GM23338 (cell line): ENCODE data around the gene ABR. TPM values are rescaled to one million over a fixed set of nuclear protein-coding genes. Genes with fewer than 3 reads are reported as not detected.

Experiments
- ATAC-seq: fragments of 200-7000 bp; cut with Tn5 transposase; 3 replicates; pipeline ENCODE4 v1.9.1; 2020
- DNase-seq: peaks from one replicate; pipeline ENCODE4 v3.0.0-alpha.2; 2015; ENCODE audit warnings: low spot score
- H2AFZ ChIP-seq: fragments of 200-600 bp; sonication (generic); 2 replicates; pipeline ENCODE4 v1.8.0; 2016; ENCODE audit warnings: antibody characterized with exemption, mild to moderate bottlenecking, moderate library complexity
- H3F3A ChIP-seq: fragments of 200-600 bp; sonication (generic); replicated peaks from 2 replicates; pipeline ENCODE4 v1.8.0; 2017; ENCODE audit warnings: antibody characterized with exemption, mixed run types, low read depth
- H3K27ac ChIP-seq: fragments of 200-600 bp; sonication (generic); 2 replicates; pipeline ENCODE4 v1.6.1; 2016; ENCODE audit warnings: low read depth
- H3K27me3 ChIP-seq: fragments of 200-600 bp; sonication (generic); 2 replicates; pipeline ENCODE4 v1.8.0; 2016; ENCODE audit warnings: mild to moderate bottlenecking, mixed run types, moderate library complexity; ENCODE audit not compliant: insufficient read depth
- H3K36me3 ChIP-seq: fragments of 200-600 bp; sonication (generic); 2 replicates; pipeline ENCODE4 v1.8.0; 2016; ENCODE audit warnings: mild to moderate bottlenecking; ENCODE audit not compliant: insufficient read depth
- H3K4me1 ChIP-seq: fragments of 200-600 bp; sonication (generic); 2 replicates; pipeline ENCODE4 v1.8.0; 2016; ENCODE audit warnings: mild to moderate bottlenecking, moderate library complexity; ENCODE audit not compliant: insufficient read depth
- H3K4me2 ChIP-seq: fragments of 200-600 bp; sonication (generic); 2 replicates; pipeline ENCODE4 v1.7.1; 2017; ENCODE audit warnings: mixed run types
- H3K4me3 ChIP-seq: fragments of 200-600 bp; sonication (generic); 2 replicates; pipeline ENCODE4 v1.6.1; 2016; ENCODE audit warnings: mixed run types
- H3K79me2 ChIP-seq: fragments of 200-600 bp; sonication (generic); replicated peaks from 2 replicates; pipeline ENCODE4 v1.8.0; 2017; ENCODE audit warnings: mild to moderate bottlenecking; ENCODE audit not compliant: insufficient read depth
- H3K9me2 ChIP-seq: fragments of 200-600 bp; sonication (generic); 2 replicates; pipeline ENCODE4 v1.8.0; 2017; ENCODE audit not compliant: insufficient read depth
- H4K20me1 ChIP-seq: fragments of 200-600 bp; sonication (generic); replicated peaks from 2 replicates; pipeline ENCODE4 v1.8.0; 2017; ENCODE audit warnings: mild to moderate bottlenecking; ENCODE audit not compliant: insufficient read depth
- H3K27ac Mint-ChIP-seq: 2 replicates; pipeline ENCODE4 v1.8.0; 2020; ENCODE audit warnings: inconsistent platforms, mild to moderate bottlenecking, moderate library complexity, mixed read lengths
- H3K27me3 Mint-ChIP-seq: 3 replicates; pipeline ENCODE4 v1.8.0; 2022; ENCODE audit warnings: low read depth, mild to moderate bottlenecking, moderate library complexity, mixed read lengths, inconsistent platforms; ENCODE audit not compliant: insufficient read depth, poor library complexity
- H3K36me3 Mint-ChIP-seq: 3 replicates; pipeline ENCODE4 v1.8.0; 2021; ENCODE audit warnings: low read depth, mild to moderate bottlenecking, inconsistent platforms, moderate library complexity, mixed read lengths
- H3K4me1 Mint-ChIP-seq: 3 replicates; pipeline ENCODE4 v1.8.0; 2020; ENCODE audit warnings: mild to moderate bottlenecking, inconsistent platforms, mixed read lengths
- H3K4me3 Mint-ChIP-seq: 3 replicates; pipeline ENCODE4 v1.8.0; 2021; ENCODE audit warnings: moderate library complexity, mild to moderate bottlenecking, inconsistent platforms, mixed read lengths
- H3K9me3 Mint-ChIP-seq: 3 replicates; pipeline ENCODE4 v1.8.0; 2020; ENCODE audit warnings: moderate library complexity, mild to moderate bottlenecking, inconsistent platforms, mixed read lengths
- ZNF114 ChIP-seq: fragments of 250-450 bp; sonication (Bioruptor Pico); IDR thresholded peaks from 2 replicates; pipeline ENCODE4 v1.5.0; 2020; ENCODE audit warnings: mild to moderate bottlenecking, moderate library complexity
- ZNF331 ChIP-seq: fragments of 250-450 bp; sonication (Bioruptor Pico); IDR thresholded peaks from 2 replicates; pipeline ENCODE4 v1.5.0; 2020; ENCODE audit warnings: low read depth, mild to moderate bottlenecking, moderate library complexity
- polyA plus RNA-seq: library from polyadenylated mRNA; unstranded; fragments of >200 nt; fragmentation: Nextera tagmentation; extraction: Ambion mirVana; gene quantifications from 2 replicates; pipeline ENCODE4 v1.2.1, GENCODE V29; 2016
- total RNA-seq: library from RNA; depleted of rRNA; stranded (reverse); fragments of >200 nt; shearing (Covaris generic); gene quantifications from 2 replicates; pipeline ENCODE4 v1.2.3, GENCODE V29; 2014
- TF ChIP-seq, protein P1 (sequence below): fragments of 250-450 bp; sonication (Bioruptor Pico); IDR thresholded peaks from 2 replicates; pipeline ENCODE4 v1.5.0; 2020; ENCODE audit warnings: mild to moderate bottlenecking, moderate library complexity
- TF ChIP-seq, protein P2 (sequence below), 2 experiments: fragments of 200-600 bp in 1 of 2; sonication (generic) in 1 of 2; conservative IDR thresholded peaks; 2 replicates each; pipeline versions ENCODE4 v1.5.1 to v1.6.1; 2016 to 2017; ENCODE audit warnings: antibody characterized with exemption in 2 of 2, low read depth in 2 of 2, mild to moderate bottlenecking in 2 of 2, moderate library complexity in 1 of 2
- TF ChIP-seq, protein P3 (sequence below): IDR thresholded peaks from 2 replicates; pipeline ENCODE4 v1.6.1; 2016; ENCODE audit warnings: antibody characterized with exemption

ABR gene
- total and polyA plus RNA-seq, 2 experiments from 2014 or later, result 15.0 to 27.7 TPM

DNA sequence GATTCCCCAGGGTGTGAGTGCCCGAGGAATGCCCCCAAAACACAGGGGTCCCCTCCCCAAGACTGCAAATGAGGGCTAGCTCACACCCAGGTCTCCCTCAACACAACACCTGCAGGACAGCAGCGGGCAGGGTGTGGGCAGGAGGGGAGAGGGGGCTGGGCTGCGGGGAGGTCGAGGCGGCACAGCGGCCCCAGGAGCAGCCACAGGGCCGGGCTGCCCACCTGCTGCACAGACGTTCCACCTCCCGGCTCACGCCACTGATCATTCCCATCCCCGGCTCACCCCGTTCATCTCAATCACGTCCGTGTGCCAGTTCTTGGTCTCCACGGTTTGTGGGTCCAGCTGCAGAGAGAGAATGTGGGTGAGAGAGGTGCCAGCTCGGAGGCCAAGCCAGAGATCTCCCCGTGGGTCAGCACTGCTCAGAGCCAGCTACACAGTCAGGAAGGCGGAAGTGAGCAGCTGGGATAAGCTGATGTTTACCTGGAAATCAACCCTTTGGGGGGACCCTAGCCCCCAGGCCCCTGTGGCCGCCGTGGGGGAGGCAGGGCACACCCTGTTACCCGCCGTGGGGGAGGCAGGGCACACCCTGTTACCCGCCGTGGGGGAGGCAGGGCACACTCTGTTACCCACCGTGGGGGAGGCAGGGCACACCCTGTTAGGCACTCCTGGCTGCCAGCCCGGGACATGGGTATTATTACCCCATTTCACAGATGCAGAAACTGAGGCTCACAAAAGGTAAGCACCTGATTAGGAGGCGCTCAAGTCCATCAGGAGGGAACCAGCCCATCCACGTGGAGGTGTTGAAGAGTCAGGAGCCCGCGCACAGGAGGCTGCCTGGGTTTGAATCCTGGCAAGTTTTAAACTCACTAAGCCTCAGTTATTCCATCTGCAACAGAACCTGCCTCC, 166.7 kb downstream of the ABR start (continued):
- TF ChIP-seq, protein P1, sequence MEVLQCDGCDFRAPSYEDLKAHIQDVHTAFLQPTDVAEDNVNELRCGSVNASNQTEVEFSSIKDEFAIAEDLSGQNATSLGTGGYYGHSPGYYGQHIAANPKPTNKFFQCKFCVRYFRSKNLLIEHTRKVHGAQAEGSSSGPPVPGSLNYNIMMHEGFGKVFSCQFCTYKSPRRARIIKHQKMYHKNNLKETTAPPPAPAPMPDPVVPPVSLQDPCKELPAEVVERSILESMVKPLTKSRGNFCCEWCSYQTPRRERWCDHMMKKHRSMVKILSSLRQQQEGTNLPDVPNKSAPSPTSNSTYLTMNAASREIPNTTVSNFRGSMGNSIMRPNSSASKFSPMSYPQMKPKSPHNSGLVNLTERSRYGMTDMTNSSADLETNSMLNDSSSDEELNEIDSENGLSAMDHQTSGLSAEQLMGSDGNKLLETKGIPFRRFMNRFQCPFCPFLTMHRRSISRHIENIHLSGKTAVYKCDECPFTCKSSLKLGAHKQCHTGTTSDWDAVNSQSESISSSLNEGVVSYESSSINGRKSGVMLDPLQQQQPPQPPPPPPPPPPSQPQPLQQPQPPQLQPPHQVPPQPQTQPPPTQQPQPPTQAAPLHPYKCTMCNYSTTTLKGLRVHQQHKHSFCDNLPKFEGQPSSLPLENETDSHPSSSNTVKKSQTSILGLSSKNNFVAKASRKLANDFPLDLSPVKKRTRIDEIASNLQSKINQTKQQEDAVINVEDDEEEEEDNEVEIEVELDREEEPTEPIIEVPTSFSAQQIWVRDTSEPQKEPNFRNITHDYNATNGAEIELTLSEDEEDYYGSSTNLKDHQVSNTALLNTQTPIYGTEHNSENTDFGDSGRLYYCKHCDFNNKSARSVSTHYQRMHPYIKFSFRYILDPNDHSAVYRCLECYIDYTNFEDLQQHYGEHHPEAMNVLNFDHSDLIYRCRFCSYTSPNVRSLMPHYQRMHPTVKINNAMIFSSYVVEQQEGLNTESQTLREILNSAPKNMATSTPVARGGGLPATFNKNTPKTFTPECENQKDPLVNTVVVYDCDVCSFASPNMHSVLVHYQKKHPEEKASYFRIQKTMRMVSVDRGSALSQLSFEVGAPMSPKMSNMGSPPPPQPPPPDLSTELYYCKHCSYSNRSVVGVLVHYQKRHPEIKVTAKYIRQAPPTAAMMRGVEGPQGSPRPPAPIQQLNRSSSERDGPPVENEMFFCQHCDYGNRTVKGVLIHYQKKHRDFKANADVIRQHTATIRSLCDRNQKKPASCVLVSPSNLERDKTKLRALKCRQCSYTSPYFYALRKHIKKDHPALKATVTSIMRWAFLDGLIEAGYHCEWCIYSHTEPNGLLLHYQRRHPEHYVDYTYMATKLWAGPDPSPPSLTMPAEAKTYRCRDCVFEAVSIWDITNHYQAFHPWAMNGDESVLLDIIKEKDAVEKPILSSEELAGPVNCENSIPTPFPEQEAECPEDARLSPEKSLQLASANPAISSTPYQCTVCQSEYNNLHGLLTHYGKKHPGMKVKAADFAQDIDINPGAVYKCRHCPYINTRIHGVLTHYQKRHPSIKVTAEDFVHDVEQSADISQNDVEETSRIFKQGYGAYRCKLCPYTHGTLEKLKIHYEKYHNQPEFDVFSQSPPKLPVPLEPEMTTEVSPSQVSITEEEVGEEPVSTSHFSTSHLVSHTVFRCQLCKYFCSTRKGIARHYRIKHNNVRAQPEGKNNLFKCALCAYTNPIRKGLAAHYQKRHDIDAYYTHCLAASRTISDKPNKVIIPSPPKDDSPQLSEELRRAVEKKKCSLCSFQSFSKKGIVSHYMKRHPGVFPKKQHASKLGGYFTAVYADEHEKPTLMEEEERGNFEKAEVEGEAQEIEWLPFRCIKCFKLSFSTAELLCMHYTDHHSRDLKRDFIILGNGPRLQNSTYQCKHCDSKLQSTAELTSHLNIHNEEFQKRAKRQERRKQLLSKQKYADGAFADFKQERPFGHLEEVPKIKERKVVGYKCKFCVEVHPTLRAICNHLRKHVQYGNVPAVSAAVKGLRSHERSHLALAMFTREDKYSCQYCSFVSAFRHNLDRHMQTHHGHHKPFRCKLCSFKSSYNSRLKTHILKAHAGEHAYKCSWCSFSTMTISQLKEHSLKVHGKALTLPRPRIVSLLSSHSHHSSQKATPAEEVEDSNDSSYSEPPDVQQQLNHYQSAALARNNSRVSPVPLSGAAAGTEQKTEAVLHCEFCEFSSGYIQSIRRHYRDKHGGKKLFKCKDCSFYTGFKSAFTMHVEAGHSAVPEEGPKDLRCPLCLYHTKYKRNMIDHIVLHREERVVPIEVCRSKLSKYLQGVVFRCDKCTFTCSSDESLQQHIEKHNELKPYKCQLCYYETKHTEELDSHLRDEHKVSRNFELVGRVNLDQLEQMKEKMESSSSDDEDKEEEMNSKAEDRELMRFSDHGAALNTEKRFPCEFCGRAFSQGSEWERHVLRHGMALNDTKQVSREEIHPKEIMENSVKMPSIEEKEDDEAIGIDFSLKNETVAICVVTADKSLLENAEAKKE, result no peak
- no peak for TF ChIP-seq ZNF114 (CRISPR knock-in tag)

DNA sequence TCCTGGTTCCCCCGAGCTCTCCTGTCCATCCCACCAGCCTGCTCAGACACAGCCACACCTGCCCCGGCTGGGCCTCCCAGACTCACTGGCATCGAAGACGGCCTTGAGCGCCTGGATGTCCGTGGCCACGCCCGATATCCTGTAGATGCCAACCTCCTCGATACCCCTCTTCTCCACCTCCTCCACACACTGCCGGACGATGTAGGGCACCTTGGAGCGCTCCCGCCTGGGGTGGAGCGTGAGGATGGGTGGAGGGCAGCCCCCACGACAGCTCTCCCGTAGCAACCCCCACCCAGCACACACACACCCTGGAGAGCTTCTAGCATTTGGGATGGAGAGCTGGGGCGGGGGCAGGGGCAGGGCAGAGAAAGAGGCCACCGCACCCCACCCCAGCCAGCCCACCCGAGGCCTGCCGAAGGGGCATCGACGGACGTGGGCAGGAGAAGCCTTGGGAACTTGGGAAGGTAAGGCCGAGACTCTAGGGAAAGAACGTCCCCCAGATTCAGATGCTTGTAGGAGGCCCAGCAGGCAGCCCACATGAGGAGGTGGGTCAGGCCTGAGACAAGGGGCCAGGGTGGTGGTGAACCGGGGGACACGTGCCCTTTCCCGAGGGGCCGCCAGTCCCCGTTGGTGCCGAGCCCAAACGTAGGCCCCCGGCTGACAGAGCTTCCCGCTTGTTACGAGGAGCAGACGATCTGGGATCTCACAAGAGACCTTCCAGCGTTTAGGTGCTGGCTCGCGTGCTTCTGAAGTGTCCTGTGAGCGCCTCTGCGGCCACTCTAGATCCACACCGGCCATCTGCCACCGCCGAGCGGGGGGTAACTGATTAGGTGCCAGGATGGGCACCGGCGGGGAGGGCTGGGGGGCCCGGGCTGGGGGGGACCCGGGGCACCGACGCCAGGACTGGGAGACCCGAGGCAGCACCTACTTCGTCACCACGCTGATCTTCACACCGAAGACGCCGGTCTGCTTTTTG, 167.7 kb downstream of the ABR start:
- Histone ChIP-seq H3K4me2 (no peak overlapping the region), H3K27ac (no peak overlapping the region), H2AFZ (no peak overlapping the region), H3K36me3 (no peaks in the 10 kb centered on the region), H3K4me3 (no peak overlapping the region), H3K27me3 (no peaks in the 10 kb centered on the region), H3F3A (no peaks in the 10 kb centered on the region), H3K4me1 (no peaks in the 10 kb centered on the region), H3K9me2 (no peaks in the 10 kb centered on the region), H3K79me2 (no peaks in the 10 kb centered on the region), H4K20me1 (no peaks in the 10 kb centered on the region; the same call in 1 of the 2 replicates)
- ATAC-seq, result no peak
- no peak overlapping the region for H3K4me3 Mint-ChIP-seq
- no peak overlapping the region for H3K27ac Mint-ChIP-seq
- no peak for DNase-seq
- H3K9me3 Mint-ChIP-seq, result no peaks in the 10 kb centered on the region; the same call in 2 of the 3 replicates
- no peaks in the 10 kb centered on the region for H3K4me1 Mint-ChIP-seq
- peaks cover 6% of the 10 kb centered on the region for H3K27me3 Mint-ChIP-seq
- 0 out of 3 replicates have a peak, but pooled peaks cover 2% of the 10 kb centered on the region for H3K36me3 Mint-ChIP-seq
- TF ChIP-seq, protein P2, sequence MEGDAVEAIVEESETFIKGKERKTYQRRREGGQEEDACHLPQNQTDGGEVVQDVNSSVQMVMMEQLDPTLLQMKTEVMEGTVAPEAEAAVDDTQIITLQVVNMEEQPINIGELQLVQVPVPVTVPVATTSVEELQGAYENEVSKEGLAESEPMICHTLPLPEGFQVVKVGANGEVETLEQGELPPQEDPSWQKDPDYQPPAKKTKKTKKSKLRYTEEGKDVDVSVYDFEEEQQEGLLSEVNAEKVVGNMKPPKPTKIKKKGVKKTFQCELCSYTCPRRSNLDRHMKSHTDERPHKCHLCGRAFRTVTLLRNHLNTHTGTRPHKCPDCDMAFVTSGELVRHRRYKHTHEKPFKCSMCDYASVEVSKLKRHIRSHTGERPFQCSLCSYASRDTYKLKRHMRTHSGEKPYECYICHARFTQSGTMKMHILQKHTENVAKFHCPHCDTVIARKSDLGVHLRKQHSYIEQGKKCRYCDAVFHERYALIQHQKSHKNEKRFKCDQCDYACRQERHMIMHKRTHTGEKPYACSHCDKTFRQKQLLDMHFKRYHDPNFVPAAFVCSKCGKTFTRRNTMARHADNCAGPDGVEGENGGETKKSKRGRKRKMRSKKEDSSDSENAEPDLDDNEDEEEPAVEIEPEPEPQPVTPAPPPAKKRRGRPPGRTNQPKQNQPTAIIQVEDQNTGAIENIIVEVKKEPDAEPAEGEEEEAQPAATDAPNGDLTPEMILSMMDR (conservative IDR thresholded peaks at IDR 0.05; ENCODE audit: low read depth in 2 of 2), result no peak
- TF ChIP-seq, protein P3, sequence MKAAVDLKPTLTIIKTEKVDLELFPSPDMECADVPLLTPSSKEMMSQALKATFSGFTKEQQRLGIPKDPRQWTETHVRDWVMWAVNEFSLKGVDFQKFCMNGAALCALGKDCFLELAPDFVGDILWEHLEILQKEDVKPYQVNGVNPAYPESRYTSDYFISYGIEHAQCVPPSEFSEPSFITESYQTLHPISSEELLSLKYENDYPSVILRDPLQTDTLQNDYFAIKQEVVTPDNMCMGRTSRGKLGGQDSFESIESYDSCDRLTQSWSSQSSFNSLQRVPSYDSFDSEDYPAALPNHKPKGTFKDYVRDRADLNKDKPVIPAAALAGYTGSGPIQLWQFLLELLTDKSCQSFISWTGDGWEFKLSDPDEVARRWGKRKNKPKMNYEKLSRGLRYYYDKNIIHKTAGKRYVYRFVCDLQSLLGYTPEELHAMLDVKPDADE, result no peak
- no peak for TF ChIP-seq ZNF331 (CRISPR knock-in tag)
